ENCODE data around the gene PACS2.

Gene PACS2

GRCh38 chr14:105413544-105413886 lies 99.0 kb downstream of the PACS2 start:
- H3K36me3 ChIP-seq (ENCODE audit: control insufficient read depth, insufficient read depth, low read length), result no peaks in the 10 kb centered on the region
- H3K9ac ChIP-seq (ENCODE audit: low read length), result peak overlapping the region; percentile 22
- peaks cover 16% of the 10 kb centered on the region for H3K27me3 ChIP-seq (ENCODE audit: control insufficient read depth, insufficient read depth, low read length)
- peaks cover 4% of the 10 kb centered on the region for H3K4me1 ChIP-seq (ENCODE audit: control insufficient read depth, insufficient read depth, low read length)
- H3K27ac ChIP-seq (ENCODE audit: low read depth, low read length), result no peak overlapping the region
- no peak overlapping the region for H3K4me3 ChIP-seq (ENCODE audit: low read length)

GRCh38 chr14:105414456-105415371 lies 100.2 kb downstream of the PACS2 start:
- no peak overlapping the region for H3K9ac ChIP-seq (ENCODE audit: low read length)
- H3K36me3 ChIP-seq (ENCODE audit: control insufficient read depth, insufficient read depth, low read length), result no peaks in the 10 kb centered on the region
- H3K4me1 ChIP-seq (ENCODE audit: control insufficient read depth, insufficient read depth, low read length), result peaks cover 12% of the 10 kb centered on the region
- peak overlapping the region; percentile 69 for H3K27ac ChIP-seq (ENCODE audit: low read depth, low read length)
- H3K4me3 ChIP-seq (ENCODE audit: low read length), result peak overlapping the region; percentile 52
- H3K27me3 ChIP-seq (ENCODE audit: control insufficient read depth, insufficient read depth, low read length), result peaks cover 16% of the 10 kb centered on the region

DNA sequence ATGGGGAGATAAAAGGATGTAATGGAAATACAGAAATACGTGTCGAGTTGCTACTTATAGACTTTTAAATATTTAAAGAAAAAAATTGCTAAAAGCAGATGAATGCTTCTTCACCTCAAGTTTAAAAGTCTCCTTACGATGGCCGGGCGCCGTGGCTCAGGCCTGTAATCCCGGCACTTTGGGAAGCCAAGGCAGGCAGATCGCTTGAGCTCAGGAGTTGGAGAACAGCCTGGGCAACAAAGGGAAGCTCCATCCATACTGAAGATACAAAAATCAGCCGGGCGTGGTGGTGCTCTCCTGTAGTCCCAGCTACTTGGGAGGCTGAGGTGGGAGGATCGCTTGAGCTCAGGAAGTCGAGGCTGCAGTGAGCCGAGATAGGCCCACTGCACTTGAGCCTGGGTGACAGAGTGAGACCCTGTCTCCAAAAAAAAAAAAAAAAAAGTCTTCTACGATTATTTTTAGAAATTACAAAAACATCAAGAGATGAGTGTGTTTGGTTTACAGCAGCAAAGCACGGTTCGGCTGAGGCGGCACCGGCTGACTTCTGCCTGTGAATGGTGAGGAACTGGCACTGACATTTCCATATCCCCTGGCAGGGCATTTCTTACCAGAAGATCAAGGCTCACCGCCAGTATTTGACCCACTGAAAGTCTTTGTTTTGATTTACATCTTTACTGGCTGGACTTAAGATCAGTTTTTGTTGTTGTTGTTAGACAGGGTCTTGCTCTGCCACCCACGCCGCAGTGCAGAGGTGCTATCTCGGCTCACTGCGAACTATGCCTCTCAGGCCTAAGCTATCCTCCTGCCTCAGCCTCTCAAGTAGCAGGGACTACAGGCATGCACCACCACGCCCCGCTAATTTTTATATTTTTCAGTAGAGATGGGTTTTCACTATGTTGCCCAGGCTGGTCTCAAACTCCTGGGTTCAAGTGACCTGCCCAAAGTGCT lies 101.2 kb downstream of the PACS2 start:
- no peak overlapping the region for H3K9ac ChIP-seq (ENCODE audit: low read length)
- peaks cover 11% of the 10 kb centered on the region for H3K27me3 ChIP-seq (ENCODE audit: control insufficient read depth, insufficient read depth, low read length)
- no peaks in the 10 kb centered on the region for H3K36me3 ChIP-seq (ENCODE audit: control insufficient read depth, insufficient read depth, low read length)
- peaks cover 13% of the 10 kb centered on the region for H3K4me1 ChIP-seq (ENCODE audit: control insufficient read depth, insufficient read depth, low read length)
- H3K27ac ChIP-seq (ENCODE audit: low read depth, low read length), result peak overlapping the region; percentile 69
- peak overlapping the region; percentile 52 for H3K4me3 ChIP-seq (ENCODE audit: low read length)

DNA sequence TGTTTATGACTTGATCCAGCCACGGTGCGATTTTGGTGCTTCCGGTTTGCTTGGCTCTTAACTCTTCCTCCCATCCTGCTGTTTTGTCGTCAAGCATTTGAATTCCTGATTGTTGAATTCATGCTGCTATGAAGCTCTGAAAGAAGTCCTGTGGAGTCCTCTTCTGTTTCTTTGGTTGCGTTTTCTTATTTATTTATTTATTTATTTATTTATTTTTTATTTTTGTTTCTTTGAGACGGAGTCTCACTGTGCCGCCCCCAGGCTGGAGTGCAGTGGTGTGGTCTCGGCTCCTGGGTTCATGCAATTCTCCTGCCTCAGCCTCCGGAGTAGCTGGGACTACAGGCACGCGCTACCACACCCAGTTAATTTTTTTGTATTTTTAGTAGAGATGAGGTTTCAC lies 102.1 kb downstream of the PACS2 start:
- H3K4me3 ChIP-seq (ENCODE audit: low read length), result no peak overlapping the region
- no peak overlapping the region for H3K9ac ChIP-seq (ENCODE audit: low read length)
- H3K27ac ChIP-seq (ENCODE audit: low read depth, low read length), result no peak overlapping the region
- peaks cover 8% of the 10 kb centered on the region for H3K27me3 ChIP-seq (ENCODE audit: control insufficient read depth, insufficient read depth, low read length)
- no peaks in the 10 kb centered on the region for H3K36me3 ChIP-seq (ENCODE audit: control insufficient read depth, insufficient read depth, low read length)
- H3K4me1 ChIP-seq (ENCODE audit: control insufficient read depth, insufficient read depth, low read length), result peaks cover 21% of the 10 kb centered on the region

GRCh38 chr14:105417690-105418121 lies 103.2 kb downstream of the PACS2 start:
- no peak overlapping the region for H3K4me3 ChIP-seq (ENCODE audit: low read length)
- H3K27me3 ChIP-seq (ENCODE audit: control insufficient read depth, insufficient read depth, low read length), result peaks cover 5% of the 10 kb centered on the region
- H3K27ac ChIP-seq (ENCODE audit: low read depth, low read length), result no peak overlapping the region
- H3K9ac ChIP-seq (ENCODE audit: low read length), result no peak overlapping the region
- no peaks in the 10 kb centered on the region for H3K36me3 ChIP-seq (ENCODE audit: control insufficient read depth, insufficient read depth, low read length)
- peaks cover 21% of the 10 kb centered on the region for H3K4me1 ChIP-seq (ENCODE audit: control insufficient read depth, insufficient read depth, low read length)

GRCh38 chr14:105418269-105419194 lies 104.0 kb downstream of the PACS2 start:
- Histone ChIP-seq H3K27ac (ENCODE audit: low read depth, low read length) (no peak overlapping the region), H3K4me1 (ENCODE audit: control insufficient read depth, insufficient read depth, low read length) (peaks cover 21% of the 10 kb centered on the region), H3K4me3 (ENCODE audit: low read length) (peak overlapping the region; percentile 91), H3K27me3 (ENCODE audit: control insufficient read depth, insufficient read depth, low read length) (peaks cover under 1% of the 10 kb centered on the region), H3K9ac (ENCODE audit: low read length) (peak overlapping the region; percentile 83), H3K36me3 (ENCODE audit: control insufficient read depth, insufficient read depth, low read length) (no peaks in the 10 kb centered on the region)

- Histone ChIP-seq H3K4me1 (ENCODE audit: control insufficient read depth, insufficient read depth, low read length) (peaks cover 21% of the 10 kb centered on the region), H3K4me3 (ENCODE audit: low read length) (peak within 1 kb of the TSS; percentile 91), H3K27ac (ENCODE audit: low read depth, low read length) (peak within 1 kb of the TSS; percentile 79), H3K36me3 (ENCODE audit: control insufficient read depth, insufficient read depth, low read length) (no peaks in the 10 kb centered on the region), H3K9ac (ENCODE audit: low read length) (peak within 1 kb of the TSS; percentile 83), H3K27me3 (ENCODE audit: control insufficient read depth, insufficient read depth, low read length) (no peaks in the 10 kb centered on the region)
Measured at GRCh38 chr14:105419195-105420091, 104.9 kb downstream of the PACS2 start, which contains the start of gene MTA1. TSS of gene MTA1 (plus strand) at chr14:105419827. CDS start at chr14:105420036, 209 bp downstream.

GRCh38 chr14:105420101-105420973 lies 105.8 kb downstream of the PACS2 start:
- Histone ChIP-seq H3K27me3 (ENCODE audit: control insufficient read depth, insufficient read depth, low read length) (no peaks in the 10 kb centered on the region), H3K4me3 (ENCODE audit: low read length) (peak overlapping the region; percentile 85), H3K36me3 (ENCODE audit: control insufficient read depth, insufficient read depth, low read length) (no peaks in the 10 kb centered on the region), H3K27ac (ENCODE audit: low read depth, low read length) (peak overlapping the region; percentile 61), H3K4me1 (ENCODE audit: control insufficient read depth, insufficient read depth, low read length) (peaks cover 20% of the 10 kb centered on the region), H3K9ac (ENCODE audit: low read length) (peak overlapping the region; percentile 56)

GRCh38 chr14:105420974-105421674 lies 106.6 kb downstream of the PACS2 start:
- Histone ChIP-seq H3K4me1 (ENCODE audit: control insufficient read depth, insufficient read depth, low read length) (peaks cover 17% of the 10 kb centered on the region), H3K4me3 (ENCODE audit: low read length) (peak overlapping the region; percentile 85), H3K9ac (ENCODE audit: low read length) (no peak overlapping the region), H3K27me3 (ENCODE audit: control insufficient read depth, insufficient read depth, low read length) (no peaks in the 10 kb centered on the region), H3K36me3 (ENCODE audit: control insufficient read depth, insufficient read depth, low read length) (no peaks in the 10 kb centered on the region), H3K27ac (ENCODE audit: low read depth, low read length) (peak overlapping the region; percentile 61)
